Fibroblast of mammary gland (primary cell): ENCODE data around the gene UCK1.

Source experiments
- DNase-seq: peaks from one replicate; pipeline ENCODE4 v3.0.0-alpha.2; 2010; ENCODE audit warnings: low read depth
- H3K4me3 ChIP-seq: 2 replicates; pipeline ENCODE4 v1.5.1; 2011; ENCODE audit warnings: low read depth, mild to moderate bottlenecking, low read length, moderate library complexity; ENCODE audit not compliant: control insufficient read depth
- CTCF ChIP-seq: conservative IDR thresholded peaks from 2 replicates; pipeline ENCODE4 v1.5.1; 2011; ENCODE audit warnings: low read depth, low read length, inconsistent platforms; ENCODE audit not compliant: control insufficient read depth, insufficient read depth

The UCK1 gene

DNA sequence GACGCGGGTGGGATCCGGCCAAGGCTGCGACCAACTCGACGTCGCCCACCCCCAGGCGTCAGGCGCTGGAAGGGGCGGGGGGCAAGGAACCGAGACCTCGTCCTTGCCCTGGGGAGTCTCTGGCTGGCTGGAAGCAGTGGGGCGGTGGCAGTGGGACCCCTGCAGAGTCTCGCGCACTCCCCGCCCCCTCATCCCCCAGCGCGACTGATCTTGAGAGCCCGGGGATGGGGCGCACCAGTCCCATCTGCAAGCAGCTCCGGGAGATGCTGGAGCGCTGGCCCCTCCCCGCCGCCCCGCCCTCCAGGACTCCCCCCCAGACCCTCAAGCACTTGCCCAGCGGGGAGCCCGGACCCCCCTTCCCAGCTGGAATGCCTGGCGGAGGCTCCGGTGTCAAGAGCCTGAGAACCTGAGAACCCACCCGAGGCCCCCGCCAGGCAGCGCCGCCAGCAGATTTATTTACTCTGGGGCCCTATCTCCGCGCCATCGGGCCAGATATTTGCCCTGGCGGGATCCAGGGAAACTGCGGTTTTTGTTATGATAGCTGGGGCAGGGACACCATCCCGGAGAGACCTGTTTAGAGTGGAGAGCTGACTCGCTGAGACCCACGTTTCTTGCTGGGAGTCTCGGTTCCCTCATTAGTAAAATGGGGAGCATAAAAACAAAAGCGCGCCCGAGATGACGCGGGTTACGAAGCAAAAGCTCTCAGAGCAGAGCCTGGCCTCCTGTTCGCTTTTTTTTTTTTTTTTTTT, 15.4 kb upstream of the UCK1 start:
- TF ChIP-seq CTCF, result no peak
- H3K4me3 ChIP-seq, result peak overlapping the region; percentile 19
- no peak for DNase-seq

DNA sequence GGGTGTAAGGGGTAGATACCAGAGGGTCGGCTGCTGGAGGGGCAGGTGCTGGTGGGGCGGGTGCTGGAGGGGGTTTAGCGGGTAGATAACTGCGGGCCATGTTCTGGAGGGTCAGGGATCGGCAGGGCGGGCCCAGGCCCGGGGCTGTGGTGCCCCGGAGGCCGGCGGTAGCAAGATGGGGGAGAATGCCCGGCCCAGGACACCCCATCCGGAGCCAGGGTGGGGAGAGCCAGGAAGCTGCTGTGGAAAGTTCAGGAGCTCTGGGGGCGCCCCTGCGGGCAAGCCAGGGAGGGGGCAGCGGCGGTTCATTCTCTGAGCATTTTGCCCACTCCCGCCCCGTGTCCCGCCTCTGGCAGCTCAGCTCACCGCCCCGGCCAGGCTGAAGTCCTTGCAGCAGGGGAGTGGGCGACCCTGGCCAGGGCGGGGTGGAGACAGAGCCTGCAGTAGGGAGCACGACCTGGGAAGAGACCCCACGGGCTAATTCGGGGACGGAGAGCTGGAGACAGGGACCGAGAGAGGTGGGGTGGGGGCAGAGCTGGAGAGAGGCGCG, 14.8 kb upstream of the UCK1 start:
- no peak overlapping the region for H3K4me3 ChIP-seq
- TF ChIP-seq CTCF, result no peak
- no peak for DNase-seq

DNA sequence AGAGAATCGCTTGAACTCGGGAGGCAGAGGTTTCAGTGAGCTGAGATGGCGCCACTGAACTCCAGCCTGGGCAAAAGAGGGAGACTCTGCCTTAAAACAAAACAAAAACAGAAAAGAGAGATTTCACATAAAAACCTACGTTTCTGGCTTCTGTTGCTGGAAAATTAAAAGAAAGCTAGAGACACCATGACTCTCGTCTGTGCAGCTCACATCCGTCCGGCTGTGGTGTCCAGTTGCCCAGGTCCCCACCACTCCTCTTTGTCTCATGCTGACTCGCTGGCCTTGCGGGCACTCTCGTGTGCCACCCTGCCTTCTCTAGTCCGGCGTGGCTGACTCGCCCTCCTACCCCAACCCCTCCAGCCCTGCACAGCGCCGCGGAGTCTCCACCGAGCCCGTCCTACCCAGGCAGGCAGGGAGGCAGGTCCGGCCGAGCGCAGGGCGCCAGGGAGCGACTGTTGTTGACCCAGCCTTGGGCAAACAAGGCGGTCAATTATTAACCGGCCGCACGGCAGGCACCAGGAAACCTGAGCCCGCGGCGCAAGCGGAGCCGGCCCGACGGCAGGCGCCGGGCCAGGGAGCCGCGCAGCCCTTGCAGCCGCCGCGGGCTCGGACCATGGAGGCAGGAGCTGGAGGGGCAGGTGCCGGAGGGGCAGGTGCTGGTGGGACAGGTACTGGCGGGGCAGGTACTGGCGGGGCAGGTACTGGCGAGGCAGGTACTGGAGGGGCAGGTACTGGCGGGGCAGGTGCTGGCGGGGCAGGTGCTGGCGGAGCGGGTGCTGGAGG, 14.1 kb upstream of the UCK1 start, which contains the start of gene PRRT1B:
TSS of gene PRRT1B (plus strand) at position 521 of the 783 bp plus-strand sequence. CDS start at position 614, 93 bp downstream.
- DNase-seq, result no peak
- no peak for TF ChIP-seq CTCF
- no peak within 1 kb of the TSS for H3K4me3 ChIP-seq

GRCh38 chr9:131543141-131543540, 12.1 kb upstream of the UCK1 start:
- H3K4me3 ChIP-seq, result no peak overlapping the region
- no peak for TF ChIP-seq CTCF
- no peak for DNase-seq

GRCh38 chr9:131539223-131539923, 8.3 kb upstream of the UCK1 start:
- no peak for DNase-seq
- TF ChIP-seq CTCF, result no peak
- no peak overlapping the region for H3K4me3 ChIP-seq

DNA sequence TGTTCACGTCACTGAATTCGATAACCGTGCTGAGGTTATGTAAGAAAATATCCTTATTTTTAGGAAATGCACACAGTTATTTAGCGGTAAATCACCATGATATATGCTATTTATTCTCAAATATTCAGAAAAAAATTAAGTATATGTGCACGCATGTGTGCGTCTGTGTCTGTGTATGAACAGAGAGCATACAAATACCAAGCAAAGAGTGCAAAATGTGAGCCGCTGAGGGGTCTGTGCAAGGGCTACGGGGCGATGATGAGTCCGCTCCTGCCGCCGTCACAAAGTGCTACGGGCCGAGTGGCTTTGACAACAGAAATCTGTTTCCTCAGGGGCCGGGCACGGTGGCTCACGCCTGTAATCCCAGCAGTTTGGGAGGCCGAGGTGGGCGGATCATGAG, 6.9 kb upstream of the UCK1 start:
- TF ChIP-seq CTCF, result no peak
- no peak for DNase-seq
- H3K4me3 ChIP-seq, result no peak overlapping the region
